Measurements from ENCODE around the gene PDE4B. TPM values are rescaled to one million over a fixed set of nuclear protein-coding genes. Genes with fewer than 3 reads are reported as not detected.

Gene PDE4B
- polyA plus RNA-seq, 1 experiment, result 17.6 TPM

GRCh38 chr1:66140072-66140471 is 347.4 kb downstream of the PDE4B start:
- POLR2A ChIA-PET, result no interaction called here
- no peak for TF ChIP-seq CTCF (IDR thresholded peaks at IDR 0.05; ENCODE audit: low read depth, low read length)
- no peak overlapping the region for H3K4me3 ChIP-seq (ENCODE audit: low read depth, low read length)
- DNase-seq (ENCODE audit: low read depth, low spot score), result no peak
- CTCF ChIA-PET, result interaction anchor here (0.6 kb wide), 1 partner anchor 95 kb away, joined by 6 read pairs; no protein-coding TSS in a partner anchor
- no peak overlapping the region for H3K27ac ChIP-seq (ENCODE audit: low read depth, low read length)
- H3K27me3 ChIP-seq (ENCODE audit: control insufficient read depth, insufficient read depth, low read length), result no peaks in the 10 kb centered on the region
- H3K9me3 ChIP-seq (ENCODE audit: control insufficient read depth, insufficient read depth, low read length), result no peaks in the 10 kb centered on the region

- no peak for TF ChIP-seq CTCF (IDR thresholded peaks at IDR 0.05; ENCODE audit: low read depth, low read length)
- no peak overlapping the region for H3K4me3 ChIP-seq (ENCODE audit: low read depth, low read length)
- ChIA-PET CTCF (no interaction called here), POLR2A (no interaction called here)
- H3K27me3 ChIP-seq (ENCODE audit: control insufficient read depth, insufficient read depth, low read length), result no peaks in the 10 kb centered on the region
- no peak for DNase-seq (ENCODE audit: low read depth, low spot score)
- no peaks in the 10 kb centered on the region for H3K9me3 ChIP-seq (ENCODE audit: control insufficient read depth, insufficient read depth, low read length)
- H3K27ac ChIP-seq (ENCODE audit: low read depth, low read length), result no peak overlapping the region
Measured at GRCh38 chr1:66143651-66144050, 351.0 kb downstream of the PDE4B start.

- POLR2A ChIA-PET, result no interaction called here
- Histone ChIP-seq H3K27me3 (ENCODE audit: control insufficient read depth, insufficient read depth, low read length) (no peaks in the 10 kb centered on the region), H3K27ac (ENCODE audit: low read depth, low read length) (no peak overlapping the region), H3K9me3 (ENCODE audit: control insufficient read depth, insufficient read depth, low read length) (no peaks in the 10 kb centered on the region), H3K4me3 (ENCODE audit: low read depth, low read length) (no peak overlapping the region)
- no peak for DNase-seq (ENCODE audit: low read depth, low spot score)
- CTCF ChIA-PET, result no interaction called here
- no peak for TF ChIP-seq CTCF (IDR thresholded peaks at IDR 0.05; ENCODE audit: low read depth, low read length)
Measured at GRCh38 chr1:66147226-66147835, 354.6 kb downstream of the PDE4B start.

GRCh38 chr1:66152034-66152433 is 359.3 kb downstream of the PDE4B start:
- Histone ChIP-seq H3K9me3 (ENCODE audit: control insufficient read depth, insufficient read depth, low read length) (no peaks in the 10 kb centered on the region), H3K27ac (ENCODE audit: low read depth, low read length) (no peak overlapping the region), H3K27me3 (ENCODE audit: control insufficient read depth, insufficient read depth, low read length) (no peaks in the 10 kb centered on the region), H3K4me3 (ENCODE audit: low read depth, low read length) (no peak overlapping the region)
- no peak for DNase-seq (ENCODE audit: low read depth, low spot score)
- CTCF ChIA-PET, result interaction anchor here (1.2 kb wide), 1 partner anchor 352 kb away, joined by 3 read pairs; no protein-coding TSS in a partner anchor
- POLR2A ChIA-PET, result no interaction called here
- TF ChIP-seq CTCF (IDR thresholded peaks at IDR 0.05; ENCODE audit: low read depth, low read length), result no peak

- DNase-seq (ENCODE audit: low read depth, low spot score), result no peak
- H3K27ac ChIP-seq (ENCODE audit: low read depth, low read length), result no peak overlapping the region
- ChIA-PET CTCF (no interaction called here), POLR2A (no interaction called here)
- TF ChIP-seq CTCF (IDR thresholded peaks at IDR 0.05; ENCODE audit: low read depth, low read length), result no peak
- H3K27me3 ChIP-seq (ENCODE audit: control insufficient read depth, insufficient read depth, low read length), result no peaks in the 10 kb centered on the region
- no peak overlapping the region for H3K4me3 ChIP-seq (ENCODE audit: low read depth, low read length)
- no peaks in the 10 kb centered on the region for H3K9me3 ChIP-seq (ENCODE audit: control insufficient read depth, insufficient read depth, low read length)
Measured at GRCh38 chr1:66154394-66154793, 361.7 kb downstream of the PDE4B start.
